Upper lobe of right lung (tissue), 1 donor: ENCODE results near the gene KIF6. TPM values are rescaled to one million over a fixed set of nuclear protein-coding genes. Genes with fewer than 3 reads are reported as not detected.

Experiments
- ATAC-seq: fragments of 200-7000 bp; cut with Tn5 transposase; one replicate; pipeline ENCODE4 v1.9.1; 2020; ENCODE audit warnings: mild to moderate bottlenecking, moderate library complexity
- DNase-seq: peaks from one replicate; pipeline ENCODE4 v3.0.0-alpha.2; 2020
- H3K27ac ChIP-seq: fragments of 200-600 bp; one replicate; pipeline ENCODE4 v1.8.0; 2022
- H3K27me3 ChIP-seq: fragments of 200-600 bp; one replicate; pipeline ENCODE4 v1.8.0; 2022; ENCODE audit warnings: mild to moderate bottlenecking
- H3K36me3 ChIP-seq: fragments of 200-600 bp; one replicate; pipeline ENCODE4 v1.8.0; 2022
- H3K4me1 ChIP-seq: fragments of 200-600 bp; one replicate; pipeline ENCODE4 v1.8.0; 2022
- H3K4me3 ChIP-seq: fragments of 200-600 bp; one replicate; pipeline ENCODE4 v1.8.0; 2022; ENCODE audit warnings: mild to moderate bottlenecking
- H3K9me3 ChIP-seq: fragments of 200-600 bp; one replicate; pipeline ENCODE4 v1.8.0; 2022
- intact Hi-C: fragments of 100-400 bp; cut with DNase I; formaldehyde crosslinking; loops from one replicate; pipeline ENCODE4 v1.11.0; 2022
- total RNA-seq: library from RNA; stranded (reverse); fragmentation: NEBNext Ultra II Directional; extraction: Animal tissue kit (Norgen Biotek cat#: 25700); gene quantifications from one replicate; pipeline ENCODE4 v1.2.1, GENCODE V29; 2021
- TF ChIP-seq, protein P1 (sequence below): fragments of 200-600 bp; IDR thresholded peaks from one replicate; pipeline ENCODE4 v1.8.0; 2022; ENCODE audit warnings: antibody characterized with exemption
- donor health status: DM: no; HTN: yes; CAD: no; lungs with severe emphysema.

KIF6 gene
- total RNA-seq, 1 donor from 2014 or later, result 0.49 TPM

DNA sequence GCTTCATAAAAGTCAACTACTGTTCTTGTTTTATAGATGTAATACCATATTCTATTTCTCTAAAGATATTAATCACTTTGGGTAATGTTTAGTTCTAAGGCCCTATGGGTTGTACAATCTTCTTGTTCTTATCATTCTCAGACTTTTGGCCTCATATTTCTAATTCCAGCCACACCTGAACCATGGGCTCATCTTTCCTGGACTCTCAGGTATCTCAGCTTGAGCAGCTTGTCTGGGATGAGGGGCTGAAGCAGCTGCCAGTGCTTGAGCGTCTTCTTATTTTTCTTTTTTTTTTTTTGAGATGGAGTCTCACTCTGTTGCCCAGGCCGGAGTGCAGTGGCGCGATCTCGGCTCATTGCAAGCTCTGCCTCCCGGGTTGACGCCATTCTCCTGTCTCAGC is 150.2 kb downstream of the KIF6 start:
- no peaks in the 10 kb centered on the region for H3K4me1 ChIP-seq
- no peak for ATAC-seq
- H3K9me3 ChIP-seq, result no peaks in the 10 kb centered on the region
- no peak for DNase-seq
- no peak overlapping the region for H3K27ac ChIP-seq
- H3K4me3 ChIP-seq, result no peak overlapping the region
- H3K27me3 ChIP-seq, result no peaks in the 10 kb centered on the region
- intact Hi-C loops, result no loop called here
- TF ChIP-seq, protein P1, sequence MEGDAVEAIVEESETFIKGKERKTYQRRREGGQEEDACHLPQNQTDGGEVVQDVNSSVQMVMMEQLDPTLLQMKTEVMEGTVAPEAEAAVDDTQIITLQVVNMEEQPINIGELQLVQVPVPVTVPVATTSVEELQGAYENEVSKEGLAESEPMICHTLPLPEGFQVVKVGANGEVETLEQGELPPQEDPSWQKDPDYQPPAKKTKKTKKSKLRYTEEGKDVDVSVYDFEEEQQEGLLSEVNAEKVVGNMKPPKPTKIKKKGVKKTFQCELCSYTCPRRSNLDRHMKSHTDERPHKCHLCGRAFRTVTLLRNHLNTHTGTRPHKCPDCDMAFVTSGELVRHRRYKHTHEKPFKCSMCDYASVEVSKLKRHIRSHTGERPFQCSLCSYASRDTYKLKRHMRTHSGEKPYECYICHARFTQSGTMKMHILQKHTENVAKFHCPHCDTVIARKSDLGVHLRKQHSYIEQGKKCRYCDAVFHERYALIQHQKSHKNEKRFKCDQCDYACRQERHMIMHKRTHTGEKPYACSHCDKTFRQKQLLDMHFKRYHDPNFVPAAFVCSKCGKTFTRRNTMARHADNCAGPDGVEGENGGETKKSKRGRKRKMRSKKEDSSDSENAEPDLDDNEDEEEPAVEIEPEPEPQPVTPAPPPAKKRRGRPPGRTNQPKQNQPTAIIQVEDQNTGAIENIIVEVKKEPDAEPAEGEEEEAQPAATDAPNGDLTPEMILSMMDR, result no peak
- no peaks in the 10 kb centered on the region for H3K36me3 ChIP-seq

DNA sequence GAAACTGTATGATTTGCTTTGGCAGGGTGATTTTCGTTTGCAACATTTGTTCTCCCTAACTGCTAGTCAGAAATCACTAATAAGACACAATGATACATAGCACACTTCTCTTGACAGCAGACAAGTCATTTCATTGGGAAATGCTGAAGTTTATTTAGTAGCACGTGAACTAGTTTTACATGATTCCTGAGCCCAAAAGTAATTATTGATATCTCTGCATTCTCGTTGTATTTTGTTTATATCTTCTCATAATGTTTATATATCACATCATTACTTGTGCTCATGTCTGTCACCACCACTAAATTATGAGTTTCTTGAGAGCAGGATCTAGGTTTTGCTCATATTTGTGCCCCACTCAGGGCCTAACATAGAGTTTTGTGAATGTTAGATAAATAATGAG is 151.7 kb downstream of the KIF6 start:
- TF ChIP-seq, protein P1, result no peak
- intact Hi-C loops, result no loop called here
- no peak for ATAC-seq

DNA sequence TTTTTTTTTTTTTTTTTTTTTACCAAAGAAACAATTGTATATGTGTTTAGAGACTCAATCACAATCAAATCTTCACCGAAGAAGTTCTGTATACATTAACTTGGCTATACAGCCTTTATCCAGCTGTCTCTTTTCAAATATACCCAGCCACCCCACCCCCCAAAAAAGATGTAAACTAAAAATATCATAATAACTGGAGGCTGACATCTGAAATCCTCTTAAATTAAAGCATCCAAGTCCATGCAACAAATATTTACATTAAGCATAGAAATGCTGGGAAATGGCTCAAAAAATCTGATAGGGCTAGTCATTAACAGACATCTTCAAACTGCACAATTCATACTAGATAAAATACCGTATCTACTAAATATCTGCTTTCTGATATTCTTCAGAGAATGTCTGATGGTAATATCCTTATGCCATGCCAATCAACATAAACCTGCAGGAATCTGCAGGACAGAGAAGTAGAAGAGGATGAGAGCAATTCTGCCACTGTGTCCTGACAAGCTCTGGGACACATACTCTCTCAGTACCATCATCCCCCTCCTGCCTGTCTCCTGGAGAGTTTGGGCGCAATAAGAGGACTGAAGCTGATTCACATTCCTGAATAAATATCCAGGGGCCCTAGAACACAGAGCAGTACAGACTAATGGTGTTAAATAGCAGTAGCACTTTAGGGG is 152.4 kb downstream of the KIF6 start:
- TF ChIP-seq, protein P1, result no peak
- Histone ChIP-seq H3K4me1 (peaks cover 3% of the 10 kb centered on the region), H3K27me3 (no peaks in the 10 kb centered on the region), H3K9me3 (no peaks in the 10 kb centered on the region), H3K4me3 (no peak overlapping the region), H3K36me3 (no peaks in the 10 kb centered on the region), H3K27ac (no peak overlapping the region)
- no peak for ATAC-seq
- intact Hi-C loops, result no loop called here
- no peak for DNase-seq

More for the DNA sequence above, 151.7 kb downstream of the KIF6 start:
- Histone ChIP-seq H3K9me3 (no peaks in the 10 kb centered on the region), H3K27ac (no peak overlapping the region), H3K36me3 (no peaks in the 10 kb centered on the region), H3K4me3 (no peak overlapping the region), H3K4me1 (peaks cover 3% of the 10 kb centered on the region), H3K27me3 (no peaks in the 10 kb centered on the region)
- DNase-seq, result no peak

DNA sequence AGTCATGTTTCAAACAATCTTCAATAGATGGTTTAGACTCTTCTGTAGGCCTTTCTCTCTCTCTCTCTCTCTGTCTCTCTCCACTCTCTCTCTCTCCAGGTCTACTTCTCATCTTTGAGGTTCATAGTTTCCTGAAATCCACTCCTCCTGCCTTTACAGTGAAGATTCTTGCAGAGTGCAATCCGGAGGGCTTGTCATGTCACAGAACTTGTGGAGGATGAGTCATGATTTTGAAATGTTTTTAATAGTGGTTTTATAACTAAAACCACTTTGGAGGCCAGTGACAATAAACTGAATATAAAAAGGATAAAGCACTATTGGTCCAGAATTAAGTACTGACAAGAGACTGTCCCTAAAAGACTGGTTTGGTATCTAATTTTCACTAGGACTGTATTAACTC is 156.3 kb downstream of the KIF6 start:
- Histone ChIP-seq H3K36me3 (no peaks in the 10 kb centered on the region), H3K9me3 (no peaks in the 10 kb centered on the region), H3K27ac (no peak overlapping the region), H3K27me3 (no peaks in the 10 kb centered on the region), H3K4me1 (peaks cover 3% of the 10 kb centered on the region), H3K4me3 (no peak overlapping the region)
- intact Hi-C loops, result no loop called here
- TF ChIP-seq, protein P1, result no peak
- DNase-seq (no peak), ATAC-seq (no peak)

DNA sequence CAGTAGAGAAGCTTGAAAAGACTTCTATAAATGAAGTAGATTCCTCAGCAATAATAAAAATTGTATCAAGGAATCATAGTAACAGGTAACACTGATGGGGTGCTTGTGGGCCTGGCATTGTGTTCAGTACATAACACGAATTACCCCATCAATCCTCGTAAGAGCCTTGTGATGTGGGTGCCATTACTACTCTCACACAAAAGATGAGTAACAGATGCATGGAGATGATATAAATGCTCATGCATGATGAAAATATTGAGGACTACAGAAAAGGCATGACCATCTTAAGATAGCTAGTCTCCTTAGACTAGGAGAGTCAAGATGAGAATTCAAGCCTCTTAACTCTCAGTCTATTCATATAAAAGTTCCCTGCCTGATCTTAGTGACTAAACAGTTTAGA is 158.1 kb downstream of the KIF6 start:
- DNase-seq (no peak), ATAC-seq (no peak)
- Histone ChIP-seq H3K4me3 (no peak overlapping the region), H3K27ac (no peak overlapping the region), H3K36me3 (no peaks in the 10 kb centered on the region), H3K4me1 (peaks cover 3% of the 10 kb centered on the region), H3K27me3 (no peaks in the 10 kb centered on the region), H3K9me3 (no peaks in the 10 kb centered on the region)
- TF ChIP-seq, protein P1, result no peak
- intact Hi-C loops, result no loop called here

DNA sequence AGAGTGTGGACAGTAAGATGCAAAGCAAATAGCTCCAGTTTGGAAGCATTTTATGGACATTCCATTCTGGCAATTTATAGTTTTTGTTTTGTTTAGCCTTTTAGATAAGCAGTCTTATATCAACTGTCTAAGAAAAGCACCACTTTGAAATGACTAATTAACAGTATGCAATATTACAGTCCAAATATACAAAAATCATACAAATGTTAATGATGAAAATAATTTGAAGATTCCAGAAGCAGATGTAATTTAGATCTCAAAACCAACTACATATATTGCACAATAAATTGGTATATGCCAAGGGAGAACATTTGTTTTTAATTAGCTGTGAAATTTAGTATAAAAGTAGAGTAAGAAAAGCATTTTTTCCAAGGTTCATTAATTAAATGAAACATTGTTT is 158.8 kb downstream of the KIF6 start:
- Histone ChIP-seq H3K27ac (no peak overlapping the region), H3K4me3 (no peak overlapping the region), H3K9me3 (no peaks in the 10 kb centered on the region), H3K36me3 (no peaks in the 10 kb centered on the region), H3K4me1 (peaks cover 3% of the 10 kb centered on the region), H3K27me3 (no peaks in the 10 kb centered on the region)
- TF ChIP-seq, protein P1, result no peak
- DNase-seq, result no peak
- intact Hi-C loops, result no loop called here
- ATAC-seq, result no peak
